B cell (primary cell): Measurements from ENCODE around the gene ADRA2C.

Source experiments
- CTCF ChIP-seq: fragments of 200-600 bp; IDR thresholded peaks from one replicate; pipeline ENCODE4 v1.8.0; 2022; ENCODE audit warnings: antibody characterized with exemption, mild to moderate bottlenecking
- EZH2 ChIP-seq: IDR thresholded peaks from 2 replicates; pipeline ENCODE4 v1.6.1; 2012; ENCODE audit warnings: borderline replicate concordance, low read depth, mild to moderate bottlenecking, moderate library complexity, low read length; ENCODE audit not compliant: insufficient read depth, poor library complexity, severe bottlenecking

GRCh38 chr4:3765271-3766035 lies 732 bp upstream of the ADRA2C start:
- TF ChIP-seq CTCF (no peak), EZH2 (no peak)
